ENCODE measurements around the gene TMEM204. TPM values are rescaled to one million over a fixed set of nuclear protein-coding genes. Genes with fewer than 3 reads are reported as not detected.

The TMEM204 gene
- total RNA-seq, 2 donors from 2014 or later: 2.9 to 5.0 TPM

GRCh38 chr16:1561836-1562235 is 28.4 kb downstream of the TMEM204 start:
- TF ChIP-seq CTCF (IDR thresholded peaks at IDR 0.05): no peak
- Histone ChIP-seq H3K27me3 (no peaks in the 10 kb centered on the region), H3K36me3 (no peaks in the 10 kb centered on the region), H3K27ac (no peak overlapping the region), H3K4me3 (no peak overlapping the region), H3K4me1 (no peaks in the 10 kb centered on the region), H3K9me3 (no peaks in the 10 kb centered on the region), H3K9ac (ENCODE audit: low read depth in 2 of 2, low read length in 2 of 2) (no peak overlapping the region)
- DNase-seq: no peak
- intact Hi-C loops (cut with DNase I): no loop called here

- DNase-seq: no peak
- H3K9ac ChIP-seq (ENCODE audit: low read depth in 2 of 2, low read length in 2 of 2): no peak overlapping the region
- H3K4me3 ChIP-seq: no peak overlapping the region
- no peaks in the 10 kb centered on the region for H3K9me3 ChIP-seq
- H3K4me1 ChIP-seq: no peaks in the 10 kb centered on the region
- intact Hi-C loops (cut with DNase I): no loop called here
- H3K27ac ChIP-seq: no peak overlapping the region
- no peak for TF ChIP-seq CTCF (IDR thresholded peaks at IDR 0.05)
- H3K27me3 ChIP-seq: no peaks in the 10 kb centered on the region
- H3K36me3 ChIP-seq: no peaks in the 10 kb centered on the region
Measured at GRCh38 chr16:1563786-1564185, 30.3 kb downstream of the TMEM204 start.

- no peaks in the 10 kb centered on the region for H3K27me3 ChIP-seq
- H3K27ac ChIP-seq: no peak overlapping the region
- TF ChIP-seq CTCF (IDR thresholded peaks at IDR 0.05): no peak
- intact Hi-C loops (cut with DNase I): no loop called here
- no peak overlapping the region for H3K9ac ChIP-seq (ENCODE audit: low read depth in 2 of 2, low read length in 2 of 2)
- no peak for DNase-seq
- H3K4me1 ChIP-seq: no peaks in the 10 kb centered on the region
- H3K9me3 ChIP-seq: no peaks in the 10 kb centered on the region
- no peaks in the 10 kb centered on the region for H3K36me3 ChIP-seq
- H3K4me3 ChIP-seq: no peak overlapping the region
Measured at GRCh38 chr16:1564325-1564724, 30.9 kb downstream of the TMEM204 start.

- H3K36me3 ChIP-seq: no peaks in the 10 kb centered on the region
- no peak for TF ChIP-seq CTCF (IDR thresholded peaks at IDR 0.05)
- no peak for DNase-seq
- H3K9me3 ChIP-seq: no peaks in the 10 kb centered on the region
- H3K4me3 ChIP-seq: no peak overlapping the region
- no peak overlapping the region for H3K27ac ChIP-seq
- H3K4me1 ChIP-seq: no peaks in the 10 kb centered on the region
- intact Hi-C loops (cut with DNase I): no loop called here
- no peaks in the 10 kb centered on the region for H3K27me3 ChIP-seq
- H3K9ac ChIP-seq (ENCODE audit: low read depth in 2 of 2, low read length in 2 of 2): no peak overlapping the region
Measured at GRCh38 chr16:1565083-1565805, 31.8 kb downstream of the TMEM204 start.

- intact Hi-C loops (cut with DNase I): no loop called here
- H3K9me3 ChIP-seq: no peaks in the 10 kb centered on the region
- H3K9ac ChIP-seq (ENCODE audit: low read depth in 2 of 2, low read length in 2 of 2): no peak overlapping the region
- H3K4me1 ChIP-seq: no peaks in the 10 kb centered on the region
- H3K27me3 ChIP-seq: no peaks in the 10 kb centered on the region
- no peak for TF ChIP-seq CTCF (IDR thresholded peaks at IDR 0.05)
- H3K36me3 ChIP-seq: no peaks in the 10 kb centered on the region
- H3K27ac ChIP-seq: no peak overlapping the region
- H3K4me3 ChIP-seq: no peak overlapping the region
- no peak for DNase-seq
Measured at GRCh38 chr16:1567988-1568387, 34.5 kb downstream of the TMEM204 start.
